SK-N-SH (cell line): ENCODE data around the gene NCAM1.
A peak's percentile ranks its signal among the peaks of the same experiment; 100 is the strongest.

ENCODE experiments used
- FOXM1 ChIP-seq: IDR thresholded peaks from 2 replicates; pipeline ENCODE4 v1.4.0; 2012; ENCODE audit warnings: low read depth, mild to moderate bottlenecking
- GABPA ChIP-seq: IDR thresholded peaks from 2 replicates; pipeline ENCODE4 v1.4.0; 2012; ENCODE audit warnings: low read depth, mild to moderate bottlenecking
- JUND ChIP-seq: IDR thresholded peaks from 2 replicates; pipeline ENCODE4 v1.4.0; 2012
- NRF1 ChIP-seq: IDR thresholded peaks from 2 replicates; pipeline ENCODE4 v1.6.1; 2012; ENCODE audit warnings: low read depth, mild to moderate bottlenecking, low read length
- POLR2AphosphoS5 ChIP-seq: IDR thresholded peaks from 2 replicates; pipeline ENCODE4 v1.6.1; 2012; ENCODE audit warnings: low read depth, low read length
- RAD21 ChIP-seq: IDR thresholded peaks from 2 replicates; pipeline ENCODE4 v1.6.1; 2012; ENCODE audit warnings: mild to moderate bottlenecking, low read length
- REST ChIP-seq: IDR thresholded peaks from 2 replicates; pipeline ENCODE4 v1.6.1; 2012; ENCODE audit warnings: mild to moderate bottlenecking, low read depth, low read length, moderate library complexity
- RFX5 ChIP-seq: IDR thresholded peaks from 2 replicates; pipeline ENCODE4 v1.6.1; 2012; ENCODE audit warnings: mild to moderate bottlenecking, improper control_type of control experiment, low read length
- TAF1 ChIP-seq: IDR thresholded peaks from 2 replicates; pipeline ENCODE4 v1.6.1; 2012; ENCODE audit warnings: low read depth, mild to moderate bottlenecking, low read length, moderate library complexity, borderline replicate concordance
- USF2 ChIP-seq: fragments of 150-350 bp; IDR thresholded peaks from 2 replicates; pipeline ENCODE4 v1.6.1; 2017; ENCODE audit warnings: antibody characterized with exemption, low read length, low read depth, borderline replicate concordance
- YY1 ChIP-seq: IDR thresholded peaks from 2 replicates; pipeline ENCODE4 v1.4.0; 2012; ENCODE audit warnings: low read depth, mild to moderate bottlenecking
- TF ChIP-seq, protein P1 (sequence below): fragments of 200-600 bp; sonication (generic); IDR thresholded peaks from 2 replicates; pipeline ENCODE4 v1.6.1; 2017; ENCODE audit warnings: antibody characterized with exemption, mild to moderate bottlenecking, moderate library complexity

GRCh38 chr11:113048820-113049768 lies 87.9 kb downstream of the NCAM1 start:
- no peak for TF ChIP-seq GABPA
- TF ChIP-seq RFX5, result no peak
- no peak for TF ChIP-seq TAF1
- TF ChIP-seq, protein P1, sequence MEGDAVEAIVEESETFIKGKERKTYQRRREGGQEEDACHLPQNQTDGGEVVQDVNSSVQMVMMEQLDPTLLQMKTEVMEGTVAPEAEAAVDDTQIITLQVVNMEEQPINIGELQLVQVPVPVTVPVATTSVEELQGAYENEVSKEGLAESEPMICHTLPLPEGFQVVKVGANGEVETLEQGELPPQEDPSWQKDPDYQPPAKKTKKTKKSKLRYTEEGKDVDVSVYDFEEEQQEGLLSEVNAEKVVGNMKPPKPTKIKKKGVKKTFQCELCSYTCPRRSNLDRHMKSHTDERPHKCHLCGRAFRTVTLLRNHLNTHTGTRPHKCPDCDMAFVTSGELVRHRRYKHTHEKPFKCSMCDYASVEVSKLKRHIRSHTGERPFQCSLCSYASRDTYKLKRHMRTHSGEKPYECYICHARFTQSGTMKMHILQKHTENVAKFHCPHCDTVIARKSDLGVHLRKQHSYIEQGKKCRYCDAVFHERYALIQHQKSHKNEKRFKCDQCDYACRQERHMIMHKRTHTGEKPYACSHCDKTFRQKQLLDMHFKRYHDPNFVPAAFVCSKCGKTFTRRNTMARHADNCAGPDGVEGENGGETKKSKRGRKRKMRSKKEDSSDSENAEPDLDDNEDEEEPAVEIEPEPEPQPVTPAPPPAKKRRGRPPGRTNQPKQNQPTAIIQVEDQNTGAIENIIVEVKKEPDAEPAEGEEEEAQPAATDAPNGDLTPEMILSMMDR, result no peak
- TF ChIP-seq POLR2AphosphoS5, result no peak; the same call in 1 of the 2 replicates
- no peak for TF ChIP-seq USF2
- no peak for TF ChIP-seq RAD21
- no peak for TF ChIP-seq REST
- no peak for TF ChIP-seq NRF1
- TF ChIP-seq YY1, result no peak
- TF ChIP-seq JUND, result peak; percentile 64
- TF ChIP-seq FOXM1, result no peak
